Measurements from ENCODE around the gene SLC2A9.

DNA sequence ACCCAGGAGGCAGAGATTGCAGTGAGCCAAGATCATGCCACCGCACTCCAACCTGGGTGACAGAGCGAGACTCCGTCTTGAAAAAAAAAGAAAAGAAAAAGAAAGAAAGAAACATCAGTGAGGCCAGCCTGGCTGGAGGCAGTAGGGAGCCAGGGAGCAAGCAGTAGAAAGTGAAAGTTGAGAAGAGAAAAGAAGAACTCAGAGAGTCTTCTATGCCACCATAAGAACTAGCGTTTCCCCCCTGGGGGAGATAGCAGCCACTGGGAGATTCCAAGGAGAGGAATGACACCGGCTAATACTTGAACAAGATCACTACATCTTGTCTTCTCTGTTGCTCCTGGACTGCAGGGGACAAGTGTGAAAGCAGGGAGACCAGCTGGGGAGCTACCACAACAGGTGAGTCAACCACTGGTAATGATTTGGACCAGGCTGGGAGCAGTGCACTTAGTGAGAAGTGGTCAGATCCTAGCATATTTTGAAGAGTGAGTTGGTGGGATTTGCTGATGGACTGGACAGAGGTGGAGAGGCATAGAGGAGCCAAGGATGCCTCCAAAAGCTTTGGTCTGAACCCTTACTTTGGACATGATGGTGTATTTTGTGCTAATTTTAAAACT lies 33.4 kb downstream of the SLC2A9 start:
- TF ChIP-seq YY1 (IDR thresholded peaks at IDR 0.05; ENCODE audit: insufficient read depth, insufficient read length) (no peak), ZNF274 (IDR thresholded peaks at IDR 0.05; ENCODE audit: low read depth, low read length) (no peak)

Data from NT2/D1 (cell line).